Fibroblast of peridontal ligament (primary cell): Measurements from ENCODE around the gene ZNF438.

Source experiments
- DNase-seq: peaks from one replicate; pipeline ENCODE4 v3.0.0-alpha.2; 2010; ENCODE audit errors: extremely low read depth

Gene ZNF438

GRCh38 chr10:30849231-30850035 lies 182.2 kb downstream of the ZNF438 start:
- no peak for DNase-seq

- no peak for DNase-seq
These were observed 183.2 kb downstream of the ZNF438 start for GRCh38 chr10:30848396-30849032.

- DNase-seq: no peak
These were observed 184.0 kb downstream of the ZNF438 start for GRCh38 chr10:30847642-30848041.

GRCh38 chr10:30847199-30847598 lies 184.5 kb downstream of the ZNF438 start:
- DNase-seq: no peak

GRCh38 chr10:30846710-30847109 lies 185.0 kb downstream of the ZNF438 start:
- DNase-seq: no peak

GRCh38 chr10:30842894-30843293 lies 188.8 kb downstream of the ZNF438 start:
- peak; percentile 59 for DNase-seq

- no peak for DNase-seq
These were observed 189.5 kb downstream of the ZNF438 start for GRCh38 chr10:30842185-30842584.

GRCh38 chr10:30840395-30841050 lies 191.1 kb downstream of the ZNF438 start:
- no peak for DNase-seq

- no peak for DNase-seq
These were observed 192.0 kb downstream of the ZNF438 start for GRCh38 chr10:30839652-30840051.

GRCh38 chr10:30836406-30836805 lies 195.3 kb downstream of the ZNF438 start:
- DNase-seq: peak; percentile 42

GRCh38 chr10:30835146-30835545 lies 196.5 kb downstream of the ZNF438 start:
- DNase-seq: no peak

GRCh38 chr10:30834651-30835050 lies 197.0 kb downstream of the ZNF438 start:
- DNase-seq: no peak

- no peak for DNase-seq
These were observed 197.5 kb downstream of the ZNF438 start for GRCh38 chr10:30834153-30834552.

GRCh38 chr10:30833628-30833970 lies 198.1 kb downstream of the ZNF438 start:
- no peak for DNase-seq

GRCh38 chr10:30832749-30833627 lies 198.7 kb downstream of the ZNF438 start:
- DNase-seq: no peak

- no peak for DNase-seq
These were observed 199.5 kb downstream of the ZNF438 start for GRCh38 chr10:30832001-30832748.

- DNase-seq: no peak
These were observed 200.2 kb downstream of the ZNF438 start for GRCh38 chr10:30831426-30831825.

GRCh38 chr10:30830315-30831230 lies 201.1 kb downstream of the ZNF438 start:
- no peak for DNase-seq

GRCh38 chr10:30829901-30830300 lies 201.8 kb downstream of the ZNF438 start:
- no peak for DNase-seq

- DNase-seq: no peak
These were observed 203.0 kb downstream of the ZNF438 start for GRCh38 chr10:30828680-30829079.
